GM15510 (cell line): ENCODE data around the gene GOLGA1.

ENCODE experiments used
- POLR2A ChIP-seq: IDR thresholded peaks from 3 replicates; pipeline ENCODE4 v1.6.1; 2011; ENCODE audit warnings: borderline replicate concordance; ENCODE audit not compliant: insufficient read length; ENCODE audit errors: extremely low read depth

Gene GOLGA1

DNA sequence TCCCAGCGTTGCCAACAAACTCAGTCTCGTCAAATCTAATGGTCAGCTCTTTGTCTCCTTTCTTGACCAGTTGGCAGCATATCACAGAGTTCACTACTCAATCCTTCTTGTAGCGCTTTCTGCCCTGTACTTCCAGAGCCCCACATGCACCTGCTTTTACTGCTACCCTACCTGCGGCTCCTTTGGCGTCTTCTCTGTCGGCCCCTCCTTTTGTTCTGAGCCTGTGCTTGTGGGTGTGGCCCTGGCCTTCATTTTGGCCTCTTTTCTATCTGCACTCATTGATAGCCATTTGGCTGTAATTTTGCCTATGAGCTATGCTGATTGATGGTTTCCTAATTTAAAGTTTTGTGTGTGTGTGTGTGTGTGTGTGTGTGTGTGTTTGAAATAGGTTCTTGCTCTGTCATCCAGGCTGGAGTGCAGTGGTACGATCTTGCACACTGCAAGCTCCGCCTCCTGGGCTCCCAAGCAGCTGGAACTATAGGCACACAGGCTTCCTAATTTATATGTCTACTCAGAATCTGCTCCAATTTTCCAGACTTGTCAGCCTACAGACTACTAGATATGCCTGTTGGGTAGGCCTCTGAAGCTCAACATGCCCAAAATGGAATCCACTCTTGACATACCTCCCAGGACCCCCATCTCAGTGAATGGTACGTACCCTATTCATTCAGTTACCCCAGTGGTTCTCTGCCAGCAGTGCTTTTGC, 46.7 kb downstream of the GOLGA1 start:
- no peak for TF ChIP-seq POLR2A

DNA sequence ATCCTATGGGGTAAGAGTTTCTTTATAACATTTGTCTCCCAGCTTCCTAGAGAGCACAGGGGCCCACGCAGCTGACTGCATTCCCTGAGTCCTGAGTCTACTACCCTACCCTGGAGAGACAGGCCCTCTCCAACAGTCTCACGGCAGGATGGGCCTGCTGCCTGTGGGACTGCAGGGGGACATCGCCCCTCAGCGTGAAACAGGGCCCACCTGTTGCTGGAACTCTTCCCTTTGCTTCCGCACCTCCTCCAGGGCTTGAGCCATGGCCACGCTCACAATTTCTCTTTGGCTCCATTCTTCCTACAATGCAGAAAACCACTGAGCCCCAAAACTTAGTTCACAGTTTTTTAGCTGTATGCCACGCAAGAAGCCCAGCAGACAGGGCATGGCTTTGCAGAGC, 50.7 kb downstream of the GOLGA1 start:
- no peak for TF ChIP-seq POLR2A

DNA sequence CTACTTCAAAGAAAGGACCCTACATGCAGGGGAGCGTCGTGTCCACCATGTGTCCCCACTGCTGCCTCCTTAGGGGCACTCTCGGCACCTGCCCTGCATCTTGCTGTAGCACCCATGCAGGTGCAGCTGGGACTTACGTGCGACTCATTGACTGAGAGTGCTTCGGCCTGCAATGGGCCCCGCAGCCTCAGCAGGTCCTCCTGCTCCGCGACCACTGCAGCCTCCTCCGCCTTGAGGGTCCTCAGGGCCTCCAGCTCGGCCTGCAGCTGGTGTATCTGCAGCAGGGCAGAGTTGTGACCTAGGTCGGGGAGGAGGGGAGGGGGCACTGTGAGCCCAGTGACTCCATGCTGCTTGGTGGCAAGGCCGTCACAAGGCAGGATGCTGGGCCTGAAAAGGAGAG, 51.9 kb downstream of the GOLGA1 start:
- no peak for TF ChIP-seq POLR2A

DNA sequence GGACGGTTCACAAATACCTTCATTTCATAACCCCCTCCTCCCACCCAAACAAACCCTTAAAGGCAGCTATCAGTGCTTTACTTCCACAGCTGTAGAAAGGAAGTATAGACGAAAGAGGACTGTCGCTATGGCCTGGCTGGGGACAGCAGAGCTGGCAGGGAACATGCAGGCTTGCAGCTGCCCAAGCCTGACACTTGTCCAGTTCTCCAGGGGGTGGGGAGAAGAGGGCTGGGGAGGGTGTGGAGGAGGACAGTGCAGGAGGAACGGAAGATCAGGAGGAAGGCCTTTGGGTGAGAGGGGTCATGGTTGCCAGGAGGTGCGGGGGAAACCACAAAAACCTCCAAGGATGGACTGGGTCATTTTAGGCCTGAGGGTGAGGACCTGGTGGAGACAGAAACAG, 53.1 kb downstream of the GOLGA1 start:
- TF ChIP-seq POLR2A, result no peak

DNA sequence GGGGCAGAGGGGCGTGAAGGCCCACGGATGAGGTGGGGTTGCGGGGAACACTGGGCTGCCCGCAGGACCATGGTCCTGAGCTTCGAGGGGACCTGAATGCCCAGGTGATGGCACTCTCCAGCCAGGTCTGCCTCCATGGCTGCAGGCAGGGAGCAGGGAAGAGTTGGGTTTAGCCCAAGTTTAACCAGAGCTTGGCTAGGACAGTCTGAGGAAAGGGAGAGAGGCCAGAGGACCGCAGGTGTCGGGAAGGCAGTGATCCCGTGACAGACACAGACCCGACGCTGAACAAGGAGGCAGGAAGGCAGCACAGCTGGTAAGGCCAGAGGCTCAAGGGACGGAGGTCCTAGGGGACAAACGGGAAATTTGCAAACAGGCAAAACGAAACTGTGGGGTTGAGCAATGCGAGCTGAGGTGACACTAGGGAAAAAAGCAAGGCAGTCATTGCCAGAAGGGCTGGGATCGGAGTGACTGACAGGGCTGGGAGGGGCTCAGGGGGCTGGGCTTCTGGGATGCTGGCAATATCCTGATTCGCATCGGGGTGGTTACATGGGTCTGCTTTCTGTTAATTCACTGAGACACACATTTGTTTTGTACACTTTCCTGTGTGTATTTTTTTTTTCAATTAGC, 53.9 kb downstream of the GOLGA1 start:
- no peak for TF ChIP-seq POLR2A

DNA sequence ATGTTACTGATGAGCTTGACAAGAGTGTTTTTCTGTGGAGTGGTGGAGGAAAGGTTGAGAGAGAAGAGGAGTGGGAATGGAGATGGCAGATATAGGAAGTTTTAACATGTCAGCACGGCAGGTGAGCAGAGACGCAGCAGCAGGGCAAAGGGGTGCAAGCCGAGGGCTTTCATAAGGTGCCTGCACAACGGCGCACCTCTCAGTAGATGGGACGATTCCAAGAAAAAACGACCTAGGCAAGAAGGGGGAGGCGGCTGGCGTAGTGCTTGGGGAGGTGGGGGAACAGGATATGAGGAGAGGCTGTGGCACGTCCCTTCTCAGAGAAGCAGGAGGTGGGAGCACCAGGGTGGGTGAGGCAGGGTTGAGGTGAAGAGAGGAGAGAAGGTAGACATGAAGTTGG, 54.4 kb downstream of the GOLGA1 start:
- no peak for TF ChIP-seq POLR2A

DNA sequence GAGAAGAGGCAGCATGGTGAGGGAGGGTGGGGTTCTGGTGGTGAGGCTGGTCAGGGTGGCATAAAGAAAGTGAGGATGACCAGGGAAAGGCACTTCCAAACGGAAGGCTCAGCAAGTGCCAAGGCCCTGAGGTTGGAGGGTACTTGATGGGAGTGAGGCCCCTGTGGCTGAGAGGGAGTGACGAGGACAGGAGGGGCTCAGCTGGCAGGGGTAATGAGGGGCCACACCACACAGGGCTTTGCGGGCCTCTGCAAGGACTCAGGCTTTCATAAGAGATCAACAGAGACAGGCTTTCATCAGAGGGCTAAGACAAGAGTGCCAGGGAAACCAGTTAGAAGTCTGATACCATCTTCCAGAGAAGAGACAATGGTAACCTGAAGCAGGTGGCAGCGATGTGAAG, 55.3 kb downstream of the GOLGA1 start:
- no peak for TF ChIP-seq POLR2A

DNA sequence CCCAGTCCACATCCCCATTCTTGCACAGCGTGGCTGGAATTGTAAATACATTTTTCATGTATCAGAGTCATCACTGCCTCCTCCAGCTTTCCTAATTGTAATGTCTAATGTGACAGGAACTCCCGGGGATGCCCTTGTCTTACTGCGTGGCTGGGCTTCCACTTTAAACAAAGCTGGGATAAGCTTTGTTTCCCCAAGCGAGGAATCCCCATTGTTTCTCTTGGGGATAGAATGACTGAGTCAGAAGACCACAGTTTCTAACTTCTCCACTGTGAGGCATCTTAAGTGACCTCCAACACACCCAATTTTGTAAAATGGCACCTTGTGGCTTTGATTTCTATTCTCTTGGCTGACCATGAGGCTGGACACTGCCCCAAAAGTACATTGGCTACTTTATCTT, 56.5 kb downstream of the GOLGA1 start:
- no peak for TF ChIP-seq POLR2A

DNA sequence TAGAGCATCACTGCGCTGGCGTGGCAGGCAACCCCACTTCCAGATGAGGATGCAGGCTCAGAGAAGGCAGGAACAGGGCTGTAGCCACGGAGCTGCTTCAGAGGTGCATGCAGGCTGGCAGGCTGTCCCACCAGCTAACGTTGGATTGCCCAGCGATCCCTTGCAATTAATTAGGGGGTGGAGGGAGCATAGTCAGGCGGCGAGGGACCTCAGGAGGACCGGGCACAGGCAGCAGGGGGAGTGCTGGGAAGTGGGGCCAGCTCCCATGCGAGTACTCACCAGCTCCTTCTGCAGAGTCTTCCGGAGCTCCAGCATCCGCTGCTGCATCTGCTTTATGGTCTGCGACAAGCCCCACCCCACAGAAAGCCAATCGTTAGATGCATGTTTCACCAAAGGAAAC, 58.7 kb downstream of the GOLGA1 start:
- no peak for TF ChIP-seq POLR2A

DNA sequence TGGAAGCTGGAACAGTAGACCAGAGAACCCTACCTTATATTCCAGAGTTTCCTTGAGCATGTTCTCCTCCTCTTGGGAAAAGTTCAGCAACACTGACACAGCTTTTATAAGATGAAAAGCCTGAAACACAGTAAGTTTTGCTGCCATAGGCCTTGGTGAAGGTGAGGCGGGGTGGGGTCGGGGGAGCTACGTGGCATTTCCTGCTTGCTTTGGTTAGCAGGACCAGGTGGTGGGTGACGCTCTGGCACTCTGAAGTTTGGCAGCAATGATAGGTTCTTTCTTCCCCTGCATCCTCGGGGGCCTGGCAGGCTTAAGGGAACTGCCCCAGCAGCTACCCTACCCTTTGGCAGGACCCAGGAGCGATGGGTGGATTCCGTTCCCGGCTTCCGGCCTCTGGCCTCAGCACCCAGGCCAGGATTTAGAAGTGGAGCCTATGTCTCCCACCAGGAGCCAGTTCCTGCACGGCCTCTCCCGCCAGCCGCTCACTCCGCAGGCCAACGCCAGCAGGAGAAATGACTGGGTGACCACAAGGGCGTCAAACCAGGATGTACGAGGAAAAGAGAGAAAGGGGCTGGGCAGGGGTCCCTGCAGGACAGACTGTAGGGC, 59.6 kb downstream of the GOLGA1 start:
- no peak for TF ChIP-seq POLR2A

DNA sequence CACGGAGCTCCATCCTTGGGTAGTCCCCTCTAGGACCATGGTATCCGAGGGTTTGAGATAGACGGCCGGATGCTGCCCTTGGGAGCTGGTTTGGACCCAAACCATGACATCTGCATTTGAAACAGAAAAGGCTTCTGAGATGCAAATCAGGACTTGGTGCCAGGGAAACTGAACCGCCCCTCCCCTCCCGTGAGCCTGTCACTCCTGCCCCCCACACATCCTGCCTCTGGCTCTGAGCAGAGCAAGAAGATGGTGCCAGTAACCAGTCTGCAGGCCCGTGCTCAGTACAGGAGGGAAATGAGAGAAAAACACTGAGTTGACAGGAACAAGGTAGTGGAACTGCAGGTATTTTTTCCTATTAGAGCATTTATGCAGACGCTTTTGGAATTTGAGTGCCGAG, 60.4 kb downstream of the GOLGA1 start:
- no peak for TF ChIP-seq POLR2A

DNA sequence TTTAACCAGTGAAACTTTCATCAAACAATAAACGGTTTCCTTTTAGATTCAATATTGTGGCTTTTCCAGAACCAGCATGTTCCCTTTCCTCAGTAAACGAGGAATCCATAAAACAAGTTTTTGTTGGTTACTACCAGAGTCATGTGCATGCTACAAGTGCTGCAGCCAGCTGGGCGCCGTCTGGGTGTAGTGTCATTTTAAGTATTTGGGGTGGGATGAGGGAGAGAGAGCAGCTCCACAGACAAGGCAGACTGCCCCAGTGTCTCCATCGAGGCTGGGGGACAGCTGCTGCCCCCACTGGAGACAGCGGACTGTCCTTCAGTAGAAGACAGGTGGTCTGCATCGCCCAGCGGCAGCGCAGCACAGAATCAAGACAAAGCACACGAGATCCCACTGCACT, 61.7 kb downstream of the GOLGA1 start:
- no peak for TF ChIP-seq POLR2A

DNA sequence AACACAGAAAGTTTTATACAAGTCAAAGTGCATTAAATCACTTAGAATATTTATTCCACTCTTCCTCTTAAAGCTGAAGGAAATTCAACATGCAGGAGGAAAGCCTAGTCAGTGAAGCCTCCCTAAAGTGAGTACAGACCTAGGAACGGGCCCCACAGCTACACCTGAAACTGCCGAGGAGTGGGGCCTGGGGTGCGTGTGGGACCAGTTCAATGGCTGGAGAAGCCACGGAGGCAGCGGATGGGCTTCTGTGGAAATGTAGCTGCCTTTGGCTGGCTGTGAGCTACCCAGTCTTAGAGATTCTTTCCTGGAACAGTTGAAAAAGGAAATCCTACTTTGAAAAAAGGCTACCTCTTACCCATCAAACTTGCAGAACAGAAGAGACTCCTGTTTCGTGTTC, 62.4 kb downstream of the GOLGA1 start:
- TF ChIP-seq POLR2A, result no peak

DNA sequence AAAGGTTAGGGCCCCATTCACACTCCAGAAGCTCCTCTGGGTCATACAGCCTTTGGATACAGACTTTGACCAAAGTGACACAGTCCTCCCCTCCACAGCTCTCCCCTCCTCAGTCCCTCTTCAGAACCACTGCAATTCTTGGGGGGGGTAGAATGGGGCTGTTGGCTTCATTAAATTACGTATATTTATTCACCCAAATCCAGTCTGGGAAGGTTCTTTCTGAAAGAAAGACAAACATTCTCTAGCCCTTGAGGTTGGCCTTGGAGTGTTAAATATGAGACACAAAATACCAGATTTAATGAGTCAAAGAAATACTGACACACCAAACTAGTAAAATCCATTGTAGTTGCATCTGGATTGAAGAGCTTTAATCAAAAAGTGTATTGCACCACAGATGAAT, 62.9 kb downstream of the GOLGA1 start:
- no peak for TF ChIP-seq POLR2A

DNA sequence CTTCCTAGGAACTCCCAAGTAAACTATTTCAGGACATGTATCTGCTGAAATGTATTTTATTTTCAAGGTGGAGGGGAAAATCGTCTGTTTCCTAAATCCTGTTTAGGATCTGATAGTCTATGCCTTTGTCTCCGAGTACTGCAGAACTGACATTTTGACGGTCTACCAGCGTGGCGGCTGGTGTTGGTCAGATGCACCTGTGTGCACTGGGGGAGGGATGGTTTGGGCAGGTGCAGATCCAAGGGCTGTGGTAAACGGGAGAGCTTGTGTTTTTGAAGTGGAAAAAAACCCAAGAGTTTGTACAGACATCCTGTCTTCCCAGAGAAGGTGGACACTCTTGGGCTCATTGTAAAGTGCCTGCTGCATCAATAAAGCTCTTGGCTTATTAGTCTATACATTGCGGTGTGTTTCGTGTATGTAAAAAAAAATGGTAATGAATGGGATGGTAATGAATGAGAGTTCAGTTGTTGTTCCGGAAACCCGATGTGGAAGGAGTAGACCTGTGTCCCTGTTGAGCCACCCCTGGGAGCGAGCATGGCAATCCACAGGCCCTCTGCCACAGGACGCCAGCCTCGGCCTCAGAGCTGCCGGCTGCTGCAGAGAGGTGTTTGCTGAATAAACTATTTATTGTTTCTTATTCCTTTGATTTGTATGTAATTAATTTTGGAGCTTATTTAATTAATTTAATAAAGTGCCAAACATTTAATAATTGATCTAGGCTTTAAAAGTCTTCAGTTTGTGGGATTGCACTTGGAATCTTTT, 63.7 kb downstream of the GOLGA1 start:
- no peak for TF ChIP-seq POLR2A
